Peyer's patch (tissue), 4 donors: ENCODE measurements around the gene ZBTB44. TPM values are rescaled to one million over a fixed set of nuclear protein-coding genes. Genes with fewer than 3 reads are reported as not detected.
"Not testable (repeated sequence)": the region's sequence is repeated elsewhere in the genome, so short reads cannot be mapped to it uniquely, and the experiment has no call there.

Experiments used
- DNase-seq, 3 donors: peaks; one replicate each; pipeline ENCODE4 v3.0.0-alpha.2; 2017 to 2019
- H3K27ac ChIP-seq, 4 donors: fragments of 200-600 bp; sonication (generic); one replicate each; pipeline ENCODE4 v1.5.1; 2016 to 2019
- H3K27me3 ChIP-seq, 2 donors: fragments of 200-600 bp; sonication (generic); one replicate each; pipeline ENCODE4 v1.5.1; 2019
- H3K36me3 ChIP-seq, 3 donors: fragments of 200-600 bp; sonication (generic); one replicate each; pipeline ENCODE4 v1.5.1; 2016 to 2019
- H3K4me1 ChIP-seq, 4 donors: fragments of 200-600 bp; sonication (generic); one replicate each; pipeline ENCODE4 v1.5.1; 2016 to 2019
- H3K4me3 ChIP-seq, 4 donors: fragments of 200-600 bp; sonication (generic); 1 replicate in 3 of 4; 2 replicates in 1 of 4; pipeline ENCODE4 v1.5.1; 2016 to 2019; ENCODE audit warnings: mild to moderate bottlenecking in 1 of 4
- H3K9me3 ChIP-seq, 4 donors: fragments of 200-600 bp; sonication (generic); one replicate each; pipeline ENCODE4 v1.5.1; 2016 to 2019; ENCODE audit warnings: mild to moderate bottlenecking in 1 of 4
- CTCF ChIP-seq, 6 experiments: fragments of 450-650 bp in 4 of 6; fragments of 200-600 bp in 2 of 6; sonication (generic) in 1 of 6; IDR thresholded peaks; one replicate each; pipeline ENCODE4 v1.5.1; 2017 to 2019; ENCODE audit warnings: antibody characterized with exemption in 6 of 6, mild to moderate bottlenecking in 3 of 6, moderate library complexity in 1 of 6
- POLR2A ChIP-seq, 2 donors: fragments of 450-650 bp; IDR thresholded peaks; one replicate each; pipeline ENCODE4 v1.5.1; 2017; ENCODE audit warnings: antibody characterized with exemption in 2 of 2, mild to moderate bottlenecking in 2 of 2, moderate library complexity in 2 of 2
- total RNA-seq, 4 donors: library from RNA; depleted of rRNA; stranded (reverse); fragments of >200 nt; gene quantifications; one replicate each; pipeline ENCODE4 v1.1.0, GENCODE V29; 2016

ZBTB44 gene
- total RNA-seq, 4 donors from 2014 or later, result 39.2 to 113 (median 45.8) TPM

GRCh38 chr11:130244848-130245247, 69.9 kb downstream of the ZBTB44 start:
- no peak for DNase-seq
- H3K36me3 ChIP-seq, result peaks cover 0 to 5% (median 0%) of the 10 kb centered on the region in 3 donors
- no peak for TF ChIP-seq POLR2A (IDR thresholded peaks at IDR 0.05)
- no peak for TF ChIP-seq CTCF (IDR thresholded peaks at IDR 0.05)

GRCh38 chr11:130243816-130244215, 70.9 kb downstream of the ZBTB44 start:
- H3K27me3 ChIP-seq, result no peaks in the 10 kb centered on the region
- no peak for TF ChIP-seq CTCF (IDR thresholded peaks at IDR 0.05)
- TF ChIP-seq POLR2A (IDR thresholded peaks at IDR 0.05), result no peak
- DNase-seq, result no peak
- H3K4me3 ChIP-seq, result no peak overlapping the region
- H3K4me1 ChIP-seq, result peaks cover 0 to 5% (median 0%) of the 10 kb centered on the region in 4 donors
- H3K36me3 ChIP-seq, result peaks cover 0 to 3% (median 0%) of the 10 kb centered on the region in 3 donors
- no peaks in the 10 kb centered on the region for H3K9me3 ChIP-seq
- H3K27ac ChIP-seq, result no peak overlapping the region

More at GRCh38 chr11:130244848-130245247, 69.9 kb downstream of the ZBTB44 start:
- Histone ChIP-seq H3K4me1 (peaks cover 0 to 5% (median 0%) of the 10 kb centered on the region in 4 donors), H3K9me3 (no peaks in the 10 kb centered on the region), H3K27me3 (no peaks in the 10 kb centered on the region), H3K27ac (no peak overlapping the region), H3K4me3 (no peak overlapping the region)

- peaks cover 0 to 5% (median 0%) of the 10 kb centered on the region in 4 donors for H3K4me1 ChIP-seq
- no peaks in the 10 kb centered on the region for H3K27me3 ChIP-seq
- TF ChIP-seq POLR2A (IDR thresholded peaks at IDR 0.05) (no peak), CTCF (IDR thresholded peaks at IDR 0.05) (no peak)
- H3K9me3 ChIP-seq, result no peaks in the 10 kb centered on the region
- H3K36me3 ChIP-seq, result peaks cover 0 to 14% (median 0%) of the 10 kb centered on the region in 3 donors
- DNase-seq, result no peak
- H3K27ac ChIP-seq, result no peak overlapping the region
- no peak overlapping the region for H3K4me3 ChIP-seq
These were observed 73.0 kb downstream of the ZBTB44 start for GRCh38 chr11:130241713-130242112.

GRCh38 chr11:130237282-130238006, 77.3 kb downstream of the ZBTB44 start:
- Histone ChIP-seq H3K27me3 (no peaks in the 10 kb centered on the region), H3K9me3 (no peaks in the 10 kb centered on the region), H3K4me1 (no peaks in the 10 kb centered on the region), H3K4me3 (no peak overlapping the region), H3K36me3 (peaks cover 0 to 33% (median 0%) of the 10 kb centered on the region in 3 donors), H3K27ac (no peak overlapping the region)
- DNase-seq, result no peak
- TF ChIP-seq CTCF (IDR thresholded peaks at IDR 0.05) (no peak), POLR2A (IDR thresholded peaks at IDR 0.05) (no peak)

- H3K27ac ChIP-seq, result no peak overlapping the region
- DNase-seq, result no peak
- TF ChIP-seq CTCF (IDR thresholded peaks at IDR 0.05) (no peak), POLR2A (IDR thresholded peaks at IDR 0.05) (no peak)
- peaks cover 0 to 32% (median 0%) of the 10 kb centered on the region in 3 donors for H3K36me3 ChIP-seq
- no peak overlapping the region for H3K4me3 ChIP-seq
- no peaks in the 10 kb centered on the region for H3K9me3 ChIP-seq
- no peaks in the 10 kb centered on the region for H3K27me3 ChIP-seq
- H3K4me1 ChIP-seq, result no peaks in the 10 kb centered on the region
These were observed 80.4 kb downstream of the ZBTB44 start for GRCh38 chr11:130234315-130234714.

- H3K9me3 ChIP-seq, H3K4me3 ChIP-seq, H3K27me3 ChIP-seq, H3K4me1 ChIP-seq, H3K27ac ChIP-seq, DNase-seq: not testable (repeated sequence)
- H3K36me3 ChIP-seq, result peaks cover 0 to 30% (median 0%) of the 10 kb centered on the region in 3 donors
These were observed 80.8 kb downstream of the ZBTB44 start for GRCh38 chr11:130233888-130234287.

- not testable (repeated sequence) for H3K4me1 ChIP-seq, H3K9me3 ChIP-seq, H3K27me3 ChIP-seq, DNase-seq, H3K4me3 ChIP-seq, H3K27ac ChIP-seq
- peaks cover 0 to 30% (median 0%) of the 10 kb centered on the region in 3 donors for H3K36me3 ChIP-seq
These were observed 81.2 kb downstream of the ZBTB44 start for GRCh38 chr11:130233486-130233885.
